ENCODE data around the gene ZNF525.
"Not testable (repeated sequence)": the region's sequence is repeated elsewhere in the genome, so short reads cannot be mapped to it uniquely, and the experiment has no call there.

Gene ZNF525

DNA sequence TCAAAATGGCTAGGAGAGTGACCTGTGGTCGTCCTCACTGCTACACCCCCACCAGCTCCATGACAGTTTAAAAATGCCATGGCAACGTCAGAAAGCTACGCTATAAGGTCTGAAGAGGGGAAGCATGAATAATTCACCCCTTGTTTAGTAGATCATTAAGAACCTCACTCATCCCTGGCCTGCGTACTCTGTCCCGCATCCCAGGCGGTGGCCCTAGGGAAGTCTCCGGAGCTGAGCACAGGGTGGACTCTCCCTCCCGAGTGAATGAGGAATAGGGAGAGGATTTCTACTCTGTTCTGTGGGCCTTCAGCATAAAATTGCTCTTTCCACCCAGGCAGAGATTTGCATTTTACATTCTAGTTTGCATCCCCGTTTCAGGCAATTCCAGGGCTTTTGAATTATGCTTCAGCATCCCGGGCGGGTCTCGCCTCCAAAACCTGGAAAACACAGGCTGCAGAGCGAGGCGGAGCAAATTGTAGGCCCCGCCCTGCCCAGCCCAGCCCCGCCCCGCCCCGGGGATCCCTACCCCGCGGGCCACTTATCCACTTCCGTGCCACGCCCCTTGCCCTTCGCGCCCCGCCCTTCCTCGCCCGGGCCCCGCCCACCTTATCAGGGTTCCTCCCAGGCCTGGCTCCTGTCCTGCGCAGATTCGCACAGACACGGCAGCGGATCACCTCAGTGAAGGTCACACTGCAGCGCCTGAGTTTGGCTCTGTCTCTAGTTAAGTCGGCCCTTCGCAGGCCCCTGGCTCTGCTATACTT lies 7.5 kb upstream of the ZNF525 start:
- no peak for DNase-seq (ENCODE audit: low read depth in 2 of 2)
- no peak overlapping the region for H3K4me3 ChIP-seq (replicated peaks in 1 of 2; ENCODE audit: low read depth in 2 of 2, low read length in 2 of 2)
- TF ChIP-seq, protein P1, sequence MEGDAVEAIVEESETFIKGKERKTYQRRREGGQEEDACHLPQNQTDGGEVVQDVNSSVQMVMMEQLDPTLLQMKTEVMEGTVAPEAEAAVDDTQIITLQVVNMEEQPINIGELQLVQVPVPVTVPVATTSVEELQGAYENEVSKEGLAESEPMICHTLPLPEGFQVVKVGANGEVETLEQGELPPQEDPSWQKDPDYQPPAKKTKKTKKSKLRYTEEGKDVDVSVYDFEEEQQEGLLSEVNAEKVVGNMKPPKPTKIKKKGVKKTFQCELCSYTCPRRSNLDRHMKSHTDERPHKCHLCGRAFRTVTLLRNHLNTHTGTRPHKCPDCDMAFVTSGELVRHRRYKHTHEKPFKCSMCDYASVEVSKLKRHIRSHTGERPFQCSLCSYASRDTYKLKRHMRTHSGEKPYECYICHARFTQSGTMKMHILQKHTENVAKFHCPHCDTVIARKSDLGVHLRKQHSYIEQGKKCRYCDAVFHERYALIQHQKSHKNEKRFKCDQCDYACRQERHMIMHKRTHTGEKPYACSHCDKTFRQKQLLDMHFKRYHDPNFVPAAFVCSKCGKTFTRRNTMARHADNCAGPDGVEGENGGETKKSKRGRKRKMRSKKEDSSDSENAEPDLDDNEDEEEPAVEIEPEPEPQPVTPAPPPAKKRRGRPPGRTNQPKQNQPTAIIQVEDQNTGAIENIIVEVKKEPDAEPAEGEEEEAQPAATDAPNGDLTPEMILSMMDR (IDR thresholded peaks at IDR 0.05; ENCODE audit: low read depth, low read length) = no peak

DNA sequence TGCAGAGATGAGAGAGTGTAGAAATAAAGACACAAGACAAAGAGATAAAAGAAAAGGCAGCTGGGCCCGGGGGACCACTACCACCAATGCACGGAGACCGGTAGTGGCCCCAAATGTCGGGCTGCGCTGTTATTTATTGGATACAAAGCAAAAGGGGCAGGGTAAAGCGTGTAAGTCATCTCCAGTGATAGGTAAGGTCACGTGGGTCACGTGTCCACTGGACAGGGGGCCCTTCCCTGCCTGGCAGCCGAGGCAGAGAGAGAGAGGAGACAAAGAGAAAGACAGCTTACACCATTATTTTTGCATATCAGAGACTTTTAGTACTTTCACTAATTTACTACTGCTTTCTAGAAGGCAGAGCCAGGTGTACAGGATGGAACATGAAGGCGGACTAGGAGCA lies 5.4 kb upstream of the ZNF525 start:
- DNase-seq (ENCODE audit: low read depth in 2 of 2); H3K4me3 ChIP-seq (replicated peaks in 1 of 2; ENCODE audit: low read depth in 2 of 2, low read length in 2 of 2): not testable (repeated sequence)

DNA sequence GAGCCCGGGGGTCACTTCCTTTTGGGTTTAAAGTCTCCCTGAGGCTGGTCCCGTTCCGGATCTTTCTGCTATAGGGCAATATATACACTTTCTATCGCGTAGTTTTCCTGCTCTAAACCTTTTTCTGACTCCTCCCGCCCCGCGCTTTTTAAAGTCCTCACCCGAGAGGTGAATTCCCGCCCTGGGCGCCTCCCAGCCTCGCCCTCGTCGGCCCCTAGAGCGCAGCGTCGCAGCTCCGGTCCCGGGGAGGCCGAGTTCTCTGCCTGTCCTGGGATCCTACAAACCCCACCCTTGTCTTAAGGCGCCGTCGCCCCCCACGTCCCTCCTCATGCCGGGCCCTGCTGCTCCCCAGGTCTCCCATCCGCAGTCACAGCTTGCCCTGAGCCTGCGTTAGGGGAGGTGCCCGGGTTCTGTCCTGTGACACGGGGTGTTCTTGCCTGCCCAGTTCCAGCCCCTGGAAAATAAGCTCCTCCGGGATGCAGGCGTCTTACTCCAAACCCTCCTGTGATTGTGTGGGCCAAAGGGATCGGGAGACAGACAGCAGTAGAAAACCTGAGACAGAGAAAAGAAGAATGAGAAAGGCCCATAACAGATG lies 491 bp downstream of the ZNF525 start:
- peak in 1 of 2 donors; percentile 17 for DNase-seq (ENCODE audit: low read depth in 2 of 2)
- peak overlapping the region; percentile 64 to 73 for H3K4me3 ChIP-seq (replicated peaks in 1 of 2; ENCODE audit: low read depth in 2 of 2, low read length in 2 of 2)
- TF ChIP-seq, protein P1 (IDR thresholded peaks at IDR 0.05; ENCODE audit: low read depth, low read length) = no peak

DNA sequence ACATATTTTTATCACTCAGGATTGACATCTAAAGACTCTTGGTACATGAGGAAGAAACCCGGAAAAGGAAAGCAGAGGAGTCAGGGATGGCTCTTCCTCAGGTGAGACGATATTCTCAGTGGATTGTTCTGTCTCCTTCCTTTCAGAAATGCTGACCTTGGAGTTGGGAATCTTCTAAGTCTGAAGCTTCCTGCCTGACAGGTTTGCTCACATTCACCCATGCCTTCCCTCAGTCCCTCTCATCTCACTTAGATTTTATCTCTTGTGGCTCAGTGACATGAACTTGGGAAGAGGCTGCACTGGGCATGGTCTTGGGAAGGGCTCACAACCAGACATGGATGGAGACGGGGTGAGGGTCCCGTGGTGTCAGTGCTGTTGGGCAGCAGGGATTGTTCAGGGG lies 6.7 kb downstream of the ZNF525 start:
- TF ChIP-seq, protein P1 (IDR thresholded peaks at IDR 0.05; ENCODE audit: low read depth, low read length) = no peak
- H3K4me3 ChIP-seq (replicated peaks in 1 of 2; ENCODE audit: low read depth in 2 of 2, low read length in 2 of 2) = no peak overlapping the region
- no peak for DNase-seq (ENCODE audit: low read depth in 2 of 2)

DNA sequence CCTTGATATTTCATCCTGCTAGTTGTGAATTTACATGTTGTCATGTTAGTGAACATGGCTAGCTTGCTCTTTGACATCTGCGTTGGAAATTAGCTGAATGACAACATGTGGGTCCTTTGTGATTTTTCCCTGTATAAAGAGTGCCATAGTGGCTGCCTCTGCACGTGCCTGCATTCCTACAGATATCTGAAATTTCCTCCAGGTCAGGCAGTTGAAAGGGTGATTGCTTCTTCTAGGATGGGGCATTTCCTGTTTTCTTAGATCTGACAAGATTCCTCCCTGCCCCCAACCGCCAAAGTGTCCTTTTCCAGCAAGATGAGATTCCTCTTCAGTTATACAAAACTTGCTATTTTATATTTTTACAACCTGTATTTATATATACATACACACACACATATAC lies 8.8 kb downstream of the ZNF525 start:
- TF ChIP-seq, protein P1 (IDR thresholded peaks at IDR 0.05; ENCODE audit: low read depth, low read length) = no peak
- no peak for DNase-seq (ENCODE audit: low read depth in 2 of 2)
- H3K4me3 ChIP-seq (replicated peaks in 1 of 2; ENCODE audit: low read depth in 2 of 2, low read length in 2 of 2) = no peak overlapping the region

DNA sequence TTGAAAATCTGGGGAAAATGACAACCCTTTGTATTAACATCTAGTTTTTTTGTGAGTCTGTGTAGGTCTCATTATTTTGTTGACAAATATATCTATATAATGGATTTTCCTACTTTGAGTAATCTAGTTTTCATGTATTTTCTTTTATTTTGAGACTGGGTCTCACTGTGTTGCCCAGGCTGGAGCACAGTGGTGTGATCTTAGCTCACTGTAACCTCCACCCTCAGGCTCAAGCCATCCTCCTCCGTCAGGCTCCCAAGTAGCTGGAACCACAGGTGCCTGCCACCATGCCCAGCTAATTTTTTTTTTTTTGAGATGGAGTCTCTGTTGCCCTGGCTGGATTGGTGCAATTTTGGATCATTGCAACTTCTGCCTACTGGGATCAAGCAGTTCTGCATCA lies 9.2 kb downstream of the ZNF525 start:
- DNase-seq (ENCODE audit: low read depth in 2 of 2) = no peak
- H3K4me3 ChIP-seq (replicated peaks in 1 of 2; ENCODE audit: low read depth in 2 of 2, low read length in 2 of 2) = no peak overlapping the region
- TF ChIP-seq, protein P1 (IDR thresholded peaks at IDR 0.05; ENCODE audit: low read depth, low read length) = no peak

DNA sequence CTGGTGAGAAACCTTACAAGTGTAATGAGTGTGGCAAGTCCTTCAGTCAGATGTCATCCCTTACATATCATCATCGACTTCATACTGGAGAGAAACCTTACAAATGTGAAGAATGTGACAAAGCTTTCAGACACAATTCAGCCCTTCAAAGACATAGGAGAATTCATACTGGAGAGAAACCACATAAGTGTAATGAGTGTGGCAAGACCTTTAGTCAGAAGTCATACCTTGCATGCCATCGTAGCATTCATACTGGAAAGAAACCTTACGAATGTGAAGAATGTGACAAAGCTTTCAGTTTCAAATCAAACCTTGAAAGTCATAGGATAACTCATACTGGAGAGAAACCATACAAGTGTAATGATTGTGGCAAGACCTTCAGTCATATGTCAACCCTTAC lies 15.9 kb downstream of the ZNF525 start:
- TF ChIP-seq, protein P1 (IDR thresholded peaks at IDR 0.05; ENCODE audit: low read depth, low read length) = no peak
- no peak for DNase-seq (ENCODE audit: low read depth in 2 of 2)
- H3K4me3 ChIP-seq (replicated peaks in 1 of 2; ENCODE audit: low read depth in 2 of 2, low read length in 2 of 2) = no peak overlapping the region
